ENCODE measurements around the gene PKP3.
"Not testable (repeated sequence)": the region's sequence is repeated elsewhere in the genome, so short reads cannot be mapped to it uniquely, and the experiment has no call there.

PKP3 gene

GRCh38 chr11:396511-396947 lies 2.5 kb downstream of the PKP3 start:
- DNase-seq = no peak

- DNase-seq = peak; percentile 29
Observed at GRCh38 chr11:396948-397548, 3.0 kb downstream of the PKP3 start.

- DNase-seq = no peak
Observed at GRCh38 chr11:398826-399225, 4.8 kb downstream of the PKP3 start.

GRCh38 chr11:399731-400211 lies 5.8 kb downstream of the PKP3 start:
- no peak for DNase-seq

GRCh38 chr11:400241-400689 lies 6.3 kb downstream of the PKP3 start:
- DNase-seq = no peak

- DNase-seq = not testable (repeated sequence)
Observed at GRCh38 chr11:401196-401595, 7.2 kb downstream of the PKP3 start.

- no peak for DNase-seq
Observed at GRCh38 chr11:403021-403760, 9.2 kb downstream of the PKP3 start.

GRCh38 chr11:403761-404431 lies 9.9 kb downstream of the PKP3 start:
- DNase-seq = no peak

- no peak for DNase-seq
Observed at GRCh38 chr11:404551-405264, 10.7 kb downstream of the PKP3 start.

- DNase-seq = no peak
Observed at GRCh38 chr11:405323-405953, 11.4 kb downstream of the PKP3 start.

GRCh38 chr11:405954-406795 lies 12.2 kb downstream of the PKP3 start:
- no peak for DNase-seq

- peak; percentile 99 for DNase-seq
Observed at GRCh38 chr11:406796-407650, 13.0 kb downstream of the PKP3 start.

- peak; percentile 53 for DNase-seq
Observed at GRCh38 chr11:407651-408123, 13.7 kb downstream of the PKP3 start.

GRCh38 chr11:408154-409007 lies 14.4 kb downstream of the PKP3 start:
- DNase-seq = no peak

GRCh38 chr11:409008-409599 lies 15.1 kb downstream of the PKP3 start:
- no peak for DNase-seq

GRCh38 chr11:409600-410483 lies 15.8 kb downstream of the PKP3 start:
- DNase-seq = no peak

- DNase-seq = not testable (repeated sequence)
Observed at GRCh38 chr11:410711-411110, 16.7 kb downstream of the PKP3 start.

- DNase-seq = not testable (repeated sequence)
Observed at GRCh38 chr11:411520-411919, 17.5 kb downstream of the PKP3 start.

Measured in activated gamma-delta T cell (primary cell).